ENCODE measurements around the gene SRD5A3.

SRD5A3 gene

GRCh38 chr4:55345980-55346850 lies at the start of gene SRD5A3:
SRD5A3 (plus strand) TSS chr4:55346242; CDS start chr4:55346337, 95 bp downstream.
- peak; percentile 85 to 95 (median 94) for DNase-seq

GRCh38 chr4:55297346-55297745 lies 48.7 kb upstream of the SRD5A3 start:
- peak in 1 of 3 experiments; percentile 20 for DNase-seq

- DNase-seq = no peak
Observed at GRCh38 chr4:55303760-55304165, 42.3 kb upstream of the SRD5A3 start.

DNA sequence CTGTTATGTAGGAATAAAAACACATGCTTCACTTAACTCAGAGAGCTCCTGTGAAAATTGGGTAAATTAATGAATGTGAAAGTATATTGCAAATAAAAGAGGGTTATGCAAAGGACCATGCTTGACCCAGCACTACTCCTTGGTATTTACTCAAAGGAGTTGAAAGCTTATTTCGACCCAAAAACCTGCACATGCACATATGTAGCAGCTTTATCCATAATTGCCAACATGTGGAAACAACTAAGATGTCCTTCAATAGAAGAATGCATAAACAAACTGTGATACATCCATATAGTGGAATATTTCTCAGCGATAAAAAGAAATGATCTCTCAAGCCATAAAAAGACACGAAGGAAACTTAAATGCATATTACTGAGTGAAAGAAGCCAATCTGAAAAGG lies 41.7 kb upstream of the SRD5A3 start:
- no peak for DNase-seq

GRCh38 chr4:55308071-55308470 lies 38.0 kb upstream of the SRD5A3 start:
- no peak for DNase-seq

DNA sequence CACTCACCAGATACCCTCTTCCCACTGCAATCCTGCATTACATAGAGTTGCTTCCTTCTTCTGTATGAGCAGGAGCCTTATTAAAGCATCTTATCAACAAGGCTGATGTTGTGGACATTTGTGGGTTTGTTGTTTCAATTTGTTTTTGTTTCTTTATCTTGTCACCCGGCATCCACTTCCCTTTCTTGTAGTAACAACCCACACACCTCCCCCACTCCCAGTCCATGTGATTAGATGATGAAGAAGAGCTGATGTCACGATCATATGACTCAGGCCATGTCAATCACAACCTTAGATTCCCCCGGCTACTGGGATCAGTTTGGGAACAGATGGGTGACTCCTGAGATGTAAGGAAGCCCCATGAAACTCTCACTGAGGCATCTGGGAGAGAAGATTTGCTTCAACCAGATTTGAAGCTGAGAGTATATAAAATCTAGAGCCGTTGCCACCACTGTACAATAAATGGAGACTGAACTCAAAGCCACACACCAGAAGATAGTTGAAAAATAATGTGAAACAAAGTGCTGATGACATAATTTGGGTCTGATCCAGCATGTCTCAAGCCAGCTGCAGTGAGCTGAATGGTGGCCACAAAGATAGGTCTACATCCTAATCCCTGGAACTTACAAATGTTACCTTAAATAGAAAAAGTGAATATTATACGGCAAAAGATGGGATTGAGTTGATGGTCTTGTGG lies 34.1 kb upstream of the SRD5A3 start:
- no peak for DNase-seq

- DNase-seq = peak in 2 of 3 experiments; percentile 18 to 33
Observed at GRCh38 chr4:55312489-55313101, 33.4 kb upstream of the SRD5A3 start.

DNA sequence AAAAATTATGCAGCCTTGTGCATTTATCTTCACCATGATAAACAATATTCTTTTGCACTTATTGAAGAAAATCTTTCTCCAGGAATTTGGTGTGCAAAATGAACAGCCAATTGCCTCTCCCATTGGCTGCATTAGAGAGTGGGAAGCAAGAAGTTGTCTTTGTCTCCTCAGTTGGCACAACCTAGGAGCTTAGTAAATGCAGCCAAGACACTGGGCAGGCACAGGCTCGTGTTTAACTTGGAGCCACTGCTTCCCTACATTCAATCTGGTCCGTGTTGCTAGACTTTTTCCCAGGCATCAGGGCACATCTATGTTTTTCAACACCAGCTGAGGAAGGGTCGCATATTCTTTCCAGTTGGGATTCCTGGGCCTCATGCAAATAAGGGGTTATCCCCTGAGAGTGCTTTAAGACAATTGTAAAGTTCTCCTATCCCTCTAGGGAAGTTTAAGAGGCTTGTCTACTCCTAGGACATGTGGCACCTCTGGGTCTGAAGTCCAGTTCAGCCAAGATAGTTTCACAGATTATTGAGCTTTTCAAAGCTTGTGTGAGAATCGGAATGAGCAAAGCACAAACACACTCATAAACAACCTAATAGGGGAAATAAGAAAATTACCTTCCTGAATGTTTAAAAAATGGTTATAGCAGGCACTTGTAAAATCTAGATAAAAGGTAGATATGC lies 31.8 kb upstream of the SRD5A3 start:
- DNase-seq = no peak

- DNase-seq = no peak
Observed at GRCh38 chr4:55318175-55319129, 27.6 kb upstream of the SRD5A3 start.

DNA sequence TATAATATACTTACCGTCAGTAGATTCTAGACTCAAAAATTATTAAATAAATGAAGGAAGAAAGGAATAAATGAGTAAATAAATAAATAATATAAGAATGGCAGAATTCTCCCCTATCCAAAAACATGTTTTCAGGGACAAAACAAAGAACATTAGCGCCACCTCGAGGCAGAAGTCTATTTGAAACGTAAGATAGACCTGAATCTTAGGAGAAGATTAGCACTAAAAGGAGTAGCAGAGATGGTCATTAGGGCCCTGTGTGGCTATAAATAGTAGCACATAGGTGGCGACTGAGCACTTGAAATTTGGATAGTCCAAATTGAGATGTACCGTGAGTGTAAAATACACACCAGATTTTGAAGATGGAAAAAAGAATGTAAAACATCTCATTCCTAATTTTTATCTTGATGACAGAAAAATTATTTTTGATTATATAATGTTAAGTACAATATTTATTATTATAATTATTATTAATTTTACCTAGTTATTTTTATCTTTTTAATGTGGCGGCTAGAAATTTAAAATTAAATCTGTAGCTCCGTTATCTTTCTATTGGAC lies 24.3 kb upstream of the SRD5A3 start:
- peak; percentile 35 to 90 (median 83) for DNase-seq

DNA sequence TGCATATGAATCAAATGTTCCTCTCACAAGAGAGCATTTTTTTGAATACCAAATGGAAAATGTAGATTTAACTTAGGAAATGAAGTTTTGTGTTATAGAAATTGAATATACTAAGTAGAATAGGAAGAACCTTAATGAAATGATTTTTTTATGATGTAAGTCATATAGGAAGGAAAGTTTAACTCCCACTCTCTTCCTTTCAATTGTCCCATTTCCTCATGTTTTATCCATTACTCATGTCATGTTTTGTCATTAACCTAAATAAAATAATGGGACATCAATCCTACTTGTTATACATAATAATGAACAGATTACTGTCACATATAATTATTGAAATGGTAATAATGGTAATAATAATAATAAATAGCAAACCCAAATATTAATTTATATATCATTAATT lies 22.7 kb upstream of the SRD5A3 start:
- DNase-seq = no peak

- no peak for DNase-seq
Observed at GRCh38 chr4:55326629-55327028, 19.4 kb upstream of the SRD5A3 start.

DNA sequence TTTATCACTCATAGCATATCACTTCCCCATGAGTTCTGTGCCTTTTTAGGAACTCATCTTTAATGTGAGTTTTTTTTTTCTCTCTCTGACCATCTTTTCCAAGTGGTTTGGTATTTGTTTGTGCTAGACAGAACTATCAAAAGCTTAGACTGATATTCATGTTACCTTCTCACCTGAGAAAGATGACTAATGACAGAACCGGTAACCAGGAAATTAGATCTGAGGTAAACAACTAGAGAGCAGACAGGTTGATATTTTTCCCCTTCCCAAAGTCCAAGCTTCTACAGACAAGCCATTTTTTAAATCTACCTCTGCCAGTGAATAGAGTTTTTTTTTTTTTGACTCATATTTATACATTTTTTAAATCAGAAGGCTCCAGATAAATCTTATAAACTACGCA lies 17.0 kb upstream of the SRD5A3 start:
- DNase-seq = no peak

DNA sequence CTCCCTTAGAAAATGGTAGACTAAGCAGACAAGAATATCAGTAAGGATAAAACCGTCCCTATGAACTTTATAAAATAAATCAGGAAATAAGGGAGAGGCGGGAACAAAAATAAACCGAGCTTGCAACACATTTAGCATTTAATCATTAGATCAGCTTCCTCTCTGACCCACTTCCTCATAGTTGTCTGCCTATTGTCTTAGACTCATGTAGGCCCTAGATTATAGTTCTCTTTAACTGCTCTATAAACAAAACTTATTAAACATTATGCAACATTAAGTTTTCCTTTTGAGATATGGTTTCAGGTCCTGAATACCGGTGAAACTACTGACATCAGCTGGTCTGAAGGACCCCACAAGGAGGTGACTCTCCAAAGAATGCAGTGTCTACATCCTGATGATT lies 15.8 kb upstream of the SRD5A3 start:
- no peak for DNase-seq

DNA sequence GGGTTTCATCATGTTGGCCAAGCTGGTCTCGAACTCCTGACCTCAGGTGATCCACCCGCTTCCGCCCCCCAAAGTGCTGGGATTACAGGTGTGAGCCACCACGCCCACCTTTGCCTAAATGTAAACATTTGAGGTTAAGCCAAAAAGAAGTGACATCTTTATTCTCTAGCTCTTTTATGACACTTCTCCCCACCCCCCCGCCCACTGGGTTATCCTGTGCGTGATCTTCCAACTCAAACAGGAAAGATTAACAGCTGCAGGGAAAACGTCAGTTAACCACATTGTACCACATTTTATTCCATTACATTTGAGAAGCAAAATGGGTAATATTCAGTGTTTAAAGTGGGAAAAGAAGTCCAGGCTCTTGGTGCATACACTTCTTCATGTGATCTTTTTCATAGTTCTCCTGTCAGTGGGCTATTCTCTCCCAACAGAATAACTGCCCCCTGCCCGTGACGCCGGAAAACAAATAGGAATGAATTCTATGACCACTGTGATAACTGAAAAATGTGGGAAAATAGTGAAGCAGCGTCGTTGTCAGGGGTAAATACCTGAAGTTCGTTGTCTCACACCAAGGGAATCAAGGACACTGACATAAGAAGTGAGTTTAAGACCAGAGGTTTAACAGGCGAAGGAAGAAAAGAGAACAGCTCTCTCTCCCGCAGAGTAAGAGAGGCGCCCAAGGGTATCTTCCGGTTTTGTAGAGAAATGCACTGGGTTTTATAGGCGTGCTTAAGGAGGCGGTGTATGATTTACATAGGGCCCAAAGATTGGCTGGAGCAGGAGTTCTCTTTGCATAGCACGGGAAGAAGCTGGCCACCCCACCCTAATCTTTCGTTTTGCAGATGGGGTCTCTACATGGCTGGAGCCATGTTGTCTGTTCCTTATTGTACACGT lies 9.7 kb upstream of the SRD5A3 start:
- no peak for DNase-seq

DNA sequence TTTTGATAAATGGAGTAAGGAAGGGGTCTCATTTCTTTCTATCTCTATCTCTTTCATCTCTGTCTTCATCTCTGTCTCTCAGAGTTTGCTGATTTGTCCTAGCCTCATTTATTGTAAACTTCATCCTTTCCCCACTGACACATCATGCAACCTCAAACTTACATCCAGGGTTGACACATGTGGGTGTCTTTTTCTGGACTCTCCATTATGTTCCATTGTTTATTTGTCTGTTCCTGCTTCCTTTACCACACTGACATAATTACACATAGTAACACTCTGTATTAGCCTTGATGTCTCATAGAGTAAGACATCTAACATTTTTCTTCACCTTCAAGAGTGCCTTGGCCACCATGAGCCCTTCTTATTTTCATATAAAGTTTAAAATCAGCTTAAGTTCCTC lies 8.1 kb upstream of the SRD5A3 start:
- no peak for DNase-seq

DNA sequence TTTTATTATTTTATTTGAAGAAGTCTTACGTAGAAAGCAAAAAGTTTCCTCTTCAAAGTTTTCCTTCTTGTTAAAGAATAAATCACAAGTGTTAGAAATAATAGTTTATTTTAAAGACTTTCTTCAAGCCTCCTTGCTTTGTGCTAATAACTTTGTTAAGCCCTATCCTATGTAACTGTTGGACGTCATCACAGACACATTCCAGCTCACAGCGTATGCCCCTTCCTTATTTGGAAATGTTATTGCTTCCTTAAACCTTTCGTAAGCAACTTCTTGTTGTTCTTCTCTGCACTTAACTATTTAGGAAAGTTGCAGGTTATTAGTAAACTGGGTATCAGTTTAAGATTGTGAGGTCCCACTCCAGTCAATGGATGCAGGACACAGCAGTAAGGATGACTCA lies 7.6 kb upstream of the SRD5A3 start:
- no peak for DNase-seq

DNA sequence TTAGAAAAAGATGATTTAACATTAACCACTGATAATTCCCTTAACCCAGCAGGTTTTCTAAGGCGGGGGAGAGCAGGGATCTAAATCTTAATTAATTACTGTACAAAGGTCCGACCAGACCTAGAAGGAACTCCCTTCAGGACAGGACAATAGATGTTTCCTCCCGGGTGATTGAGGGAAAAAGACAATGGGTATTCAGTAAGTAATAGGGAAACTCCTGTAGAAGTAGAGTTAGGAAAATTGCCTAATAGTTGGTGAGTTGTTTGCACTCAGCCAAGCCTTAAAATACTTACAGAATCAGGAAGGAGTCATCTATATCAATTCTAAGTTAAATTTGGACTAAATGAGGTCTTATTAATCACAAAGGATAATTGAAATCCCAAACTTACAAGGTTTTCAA lies 5.8 kb upstream of the SRD5A3 start:
- no peak for DNase-seq

GRCh38 chr4:55343887-55344286 lies 2.2 kb upstream of the SRD5A3 start:
- no peak for DNase-seq

DNA sequence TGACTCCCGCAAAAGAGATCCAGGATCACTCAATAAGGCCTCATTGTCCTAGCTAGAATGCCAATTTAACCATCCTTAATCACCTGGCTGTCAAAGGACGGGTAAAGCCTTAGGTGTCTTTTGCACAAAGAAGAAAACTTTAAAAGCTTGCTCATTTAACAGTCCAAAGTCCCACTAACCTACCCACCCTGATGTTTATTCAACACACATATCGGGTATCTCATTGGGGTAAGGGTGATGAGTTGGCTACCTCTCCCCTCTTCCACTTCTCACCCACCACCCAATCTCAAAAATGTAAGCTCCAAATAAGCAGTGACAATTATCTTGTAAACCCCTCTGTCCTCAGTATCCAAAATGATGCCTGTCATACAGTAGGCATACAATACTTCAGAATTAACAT lies 988 bp upstream of the SRD5A3 start:
- DNase-seq = peak in 1 of 3 experiments; percentile 20

DNA sequence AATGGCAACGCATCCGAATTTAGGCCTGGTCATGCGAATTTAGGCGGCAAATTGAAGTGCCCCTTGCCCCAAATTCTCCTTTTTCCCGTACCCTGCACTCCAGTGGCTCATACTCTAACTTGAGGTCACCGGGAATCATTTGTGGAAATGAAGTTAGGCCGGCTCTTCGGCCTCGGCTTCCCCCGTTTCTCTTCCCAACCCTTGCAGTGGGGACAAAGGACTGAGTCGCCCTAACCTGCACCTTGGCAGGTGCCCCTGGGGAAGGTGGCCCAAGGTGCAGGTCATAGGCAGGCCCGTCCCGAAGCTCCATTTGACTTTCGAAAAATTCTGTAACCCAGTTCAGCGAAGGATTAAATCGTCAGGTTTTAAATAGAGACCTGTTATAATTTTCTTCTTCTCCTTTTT lies 811 bp downstream of the SRD5A3 start:
- DNase-seq = no peak

Data from NCI-H1417 (cell line).